ENCODE data around the gene STRBP.

STRBP gene

GRCh38 chr9:123102375-123103113 is 165.8 kb downstream of the STRBP start:
- no peaks in the 10 kb centered on the region for H3K9me3 ChIP-seq (ENCODE audit: control insufficient read depth, insufficient read depth, low read depth, low read length)
- no peak overlapping the region for H3K27ac ChIP-seq (ENCODE audit: low read depth, low read length)
- H3K36me3 ChIP-seq (ENCODE audit: control insufficient read depth, insufficient read depth, low read length) = peaks cover 73% of the 10 kb centered on the region
- no peak overlapping the region for H3K4me3 ChIP-seq (ENCODE audit: low read depth, low read length)
- peaks cover 26% of the 10 kb centered on the region for H3K4me1 ChIP-seq (ENCODE audit: control insufficient read depth, insufficient read depth, low read length)
- peak overlapping the region; percentile 10 for H3K9ac ChIP-seq (ENCODE audit: low read length)
- H3K27me3 ChIP-seq (ENCODE audit: control insufficient read depth, insufficient read depth, low read length) = no peaks in the 10 kb centered on the region

GRCh38 chr9:123099548-123099947 is 168.8 kb downstream of the STRBP start:
- H3K9ac ChIP-seq (ENCODE audit: low read length) = no peak overlapping the region
- H3K36me3 ChIP-seq (ENCODE audit: control insufficient read depth, insufficient read depth, low read length) = peaks cover 73% of the 10 kb centered on the region
- H3K27me3 ChIP-seq (ENCODE audit: control insufficient read depth, insufficient read depth, low read length) = no peaks in the 10 kb centered on the region
- H3K9me3 ChIP-seq (ENCODE audit: control insufficient read depth, insufficient read depth, low read depth, low read length) = no peaks in the 10 kb centered on the region
- no peak overlapping the region for H3K27ac ChIP-seq (ENCODE audit: low read depth, low read length)
- no peak overlapping the region for H3K4me3 ChIP-seq (ENCODE audit: low read depth, low read length)
- H3K4me1 ChIP-seq (ENCODE audit: control insufficient read depth, insufficient read depth, low read length) = peaks cover 33% of the 10 kb centered on the region

GRCh38 chr9:123099042-123099441 is 169.3 kb downstream of the STRBP start:
- peaks cover 33% of the 10 kb centered on the region for H3K4me1 ChIP-seq (ENCODE audit: control insufficient read depth, insufficient read depth, low read length)
- H3K27me3 ChIP-seq (ENCODE audit: control insufficient read depth, insufficient read depth, low read length) = no peaks in the 10 kb centered on the region
- H3K4me3 ChIP-seq (ENCODE audit: low read depth, low read length) = no peak overlapping the region
- H3K9ac ChIP-seq (ENCODE audit: low read length) = no peak overlapping the region
- H3K27ac ChIP-seq (ENCODE audit: low read depth, low read length) = no peak overlapping the region
- no peaks in the 10 kb centered on the region for H3K9me3 ChIP-seq (ENCODE audit: control insufficient read depth, insufficient read depth, low read depth, low read length)
- peaks cover 70% of the 10 kb centered on the region for H3K36me3 ChIP-seq (ENCODE audit: control insufficient read depth, insufficient read depth, low read length)

- H3K36me3 ChIP-seq (ENCODE audit: control insufficient read depth, insufficient read depth, low read length) = peaks cover 73% of the 10 kb centered on the region
Observed at GRCh38 chr9:123098096-123098459, 170.3 kb downstream of the STRBP start.

GRCh38 chr9:123097430-123098095 is 170.8 kb downstream of the STRBP start:
- peaks cover 26% of the 10 kb centered on the region for H3K4me1 ChIP-seq (ENCODE audit: control insufficient read depth, insufficient read depth, low read length)
- peaks cover 75% of the 10 kb centered on the region for H3K36me3 ChIP-seq (ENCODE audit: control insufficient read depth, insufficient read depth, low read length)
- no peaks in the 10 kb centered on the region for H3K27me3 ChIP-seq (ENCODE audit: control insufficient read depth, insufficient read depth, low read length)
- H3K27ac ChIP-seq (ENCODE audit: low read depth, low read length) = peak overlapping the region; percentile 44; the same call in 1 of the 2 replicates
- no peak overlapping the region for H3K4me3 ChIP-seq (ENCODE audit: low read depth, low read length)
- H3K9me3 ChIP-seq (ENCODE audit: control insufficient read depth, insufficient read depth, low read depth, low read length) = no peaks in the 10 kb centered on the region
- no peak overlapping the region for H3K9ac ChIP-seq (ENCODE audit: low read length)

More at GRCh38 chr9:123098096-123098459, 170.3 kb downstream of the STRBP start:
- Histone ChIP-seq H3K27ac (ENCODE audit: low read depth, low read length) (peak overlapping the region; percentile 44), H3K27me3 (ENCODE audit: control insufficient read depth, insufficient read depth, low read length) (no peaks in the 10 kb centered on the region), H3K9ac (ENCODE audit: low read length) (no peak overlapping the region), H3K9me3 (ENCODE audit: control insufficient read depth, insufficient read depth, low read depth, low read length) (no peaks in the 10 kb centered on the region), H3K4me1 (ENCODE audit: control insufficient read depth, insufficient read depth, low read length) (peaks cover 31% of the 10 kb centered on the region), H3K4me3 (ENCODE audit: low read depth, low read length) (no peak overlapping the region)

GRCh38 chr9:123096987-123097386 is 171.4 kb downstream of the STRBP start:
- Histone ChIP-seq H3K9me3 (ENCODE audit: control insufficient read depth, insufficient read depth, low read depth, low read length) (no peaks in the 10 kb centered on the region), H3K27ac (ENCODE audit: low read depth, low read length) (0 out of 2 replicates have a peak overlapping the region, but pooled peaks have one; percentile 7), H3K27me3 (ENCODE audit: control insufficient read depth, insufficient read depth, low read length) (no peaks in the 10 kb centered on the region), H3K9ac (ENCODE audit: low read length) (no peak overlapping the region), H3K4me1 (ENCODE audit: control insufficient read depth, insufficient read depth, low read length) (peaks cover 20% of the 10 kb centered on the region), H3K36me3 (ENCODE audit: control insufficient read depth, insufficient read depth, low read length) (peaks cover 75% of the 10 kb centered on the region), H3K4me3 (ENCODE audit: low read depth, low read length) (no peak overlapping the region)

GRCh38 chr9:123093141-123093540 is 175.2 kb downstream of the STRBP start:
- Histone ChIP-seq H3K9me3 (ENCODE audit: control insufficient read depth, insufficient read depth, low read depth, low read length) (no peaks in the 10 kb centered on the region), H3K4me1 (ENCODE audit: control insufficient read depth, insufficient read depth, low read length) (peaks cover 13% of the 10 kb centered on the region), H3K36me3 (ENCODE audit: control insufficient read depth, insufficient read depth, low read length) (peaks cover 77% of the 10 kb centered on the region), H3K27me3 (ENCODE audit: control insufficient read depth, insufficient read depth, low read length) (no peaks in the 10 kb centered on the region), H3K27ac (ENCODE audit: low read depth, low read length) (no peak overlapping the region), H3K9ac (ENCODE audit: low read length) (no peak overlapping the region), H3K4me3 (ENCODE audit: low read depth, low read length) (no peak overlapping the region)

- Histone ChIP-seq H3K4me1 (ENCODE audit: control insufficient read depth, insufficient read depth, low read length) (no peaks in the 10 kb centered on the region), H3K27me3 (ENCODE audit: control insufficient read depth, insufficient read depth, low read length) (no peaks in the 10 kb centered on the region), H3K9me3 (ENCODE audit: control insufficient read depth, insufficient read depth, low read depth, low read length) (no peaks in the 10 kb centered on the region), H3K27ac (ENCODE audit: low read depth, low read length) (no peak overlapping the region), H3K4me3 (ENCODE audit: low read depth, low read length) (no peak overlapping the region), H3K36me3 (ENCODE audit: control insufficient read depth, insufficient read depth, low read length) (peaks cover 70% of the 10 kb centered on the region), H3K9ac (ENCODE audit: low read length) (no peak overlapping the region)
Observed at GRCh38 chr9:123091459-123091858, 176.9 kb downstream of the STRBP start.

GRCh38 chr9:123090956-123091355 is 177.4 kb downstream of the STRBP start:
- Histone ChIP-seq H3K27me3 (ENCODE audit: control insufficient read depth, insufficient read depth, low read length) (no peaks in the 10 kb centered on the region), H3K4me3 (ENCODE audit: low read depth, low read length) (no peak overlapping the region), H3K27ac (ENCODE audit: low read depth, low read length) (no peak overlapping the region), H3K4me1 (ENCODE audit: control insufficient read depth, insufficient read depth, low read length) (no peaks in the 10 kb centered on the region), H3K9ac (ENCODE audit: low read length) (no peak overlapping the region), H3K9me3 (ENCODE audit: control insufficient read depth, insufficient read depth, low read depth, low read length) (no peaks in the 10 kb centered on the region), H3K36me3 (ENCODE audit: control insufficient read depth, insufficient read depth, low read length) (peaks cover 69% of the 10 kb centered on the region)

GRCh38 chr9:123090198-123090896 is 178.0 kb downstream of the STRBP start:
- Histone ChIP-seq H3K9ac (ENCODE audit: low read length) (no peak overlapping the region), H3K9me3 (ENCODE audit: control insufficient read depth, insufficient read depth, low read depth, low read length) (no peaks in the 10 kb centered on the region), H3K36me3 (ENCODE audit: control insufficient read depth, insufficient read depth, low read length) (peaks cover 66% of the 10 kb centered on the region), H3K27ac (ENCODE audit: low read depth, low read length) (no peak overlapping the region), H3K4me3 (ENCODE audit: low read depth, low read length) (no peak overlapping the region), H3K27me3 (ENCODE audit: control insufficient read depth, insufficient read depth, low read length) (no peaks in the 10 kb centered on the region), H3K4me1 (ENCODE audit: control insufficient read depth, insufficient read depth, low read length) (peaks cover 2% of the 10 kb centered on the region; the same call in 1 of the 2 replicates)

- no peaks in the 10 kb centered on the region for H3K27me3 ChIP-seq (ENCODE audit: control insufficient read depth, insufficient read depth, low read length)
- no peaks in the 10 kb centered on the region for H3K9me3 ChIP-seq (ENCODE audit: control insufficient read depth, insufficient read depth, low read depth, low read length)
- H3K9ac ChIP-seq (ENCODE audit: low read length) = no peak overlapping the region
- H3K36me3 ChIP-seq (ENCODE audit: control insufficient read depth, insufficient read depth, low read length) = peaks cover 65% of the 10 kb centered on the region
- H3K4me1 ChIP-seq (ENCODE audit: control insufficient read depth, insufficient read depth, low read length) = peaks cover 8% of the 10 kb centered on the region; the same call in 1 of the 2 replicates
- no peak overlapping the region for H3K4me3 ChIP-seq (ENCODE audit: low read depth, low read length)
- no peak overlapping the region for H3K27ac ChIP-seq (ENCODE audit: low read depth, low read length)
Observed at GRCh38 chr9:123089790-123090189, 178.6 kb downstream of the STRBP start.
